ENCODE measurements around the gene ACTL9. TPM values are rescaled to one million over a fixed set of nuclear protein-coding genes. Genes with fewer than 3 reads are reported as not detected.
"Not testable (repeated sequence)": the region's sequence is repeated elsewhere in the genome, so short reads cannot be mapped to it uniquely, and the experiment has no call there.

Gene ACTL9
- total RNA-seq, 4 donors from 2014 or later, result not detected

DNA sequence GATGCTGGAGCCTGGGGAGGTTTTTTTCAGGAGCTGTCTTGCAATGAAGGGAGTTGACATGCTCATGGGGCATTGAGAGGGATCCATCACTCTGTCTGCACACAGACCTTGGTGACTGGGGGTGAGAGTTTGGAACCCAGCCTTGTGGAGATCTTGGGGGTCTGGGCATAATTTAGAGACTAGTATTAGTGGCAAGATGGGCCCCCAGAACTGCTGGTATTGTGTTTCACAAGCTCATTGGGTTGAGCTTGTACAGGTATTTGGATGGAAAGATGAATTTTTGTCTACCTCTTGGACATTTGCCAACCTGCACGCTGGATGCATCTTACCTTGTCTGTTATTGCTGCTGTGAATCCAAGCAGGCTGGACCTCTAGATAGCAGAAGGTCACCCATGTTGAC, 22.7 kb upstream of the ACTL9 start, which contains the start of gene OR2Z1:
Gene OR2Z1, plus strand, starts transcription at position 301 of the 400 bp plus-strand sequence. CDS start 9,395 bp downstream, outside the sequence.
- TF ChIP-seq CTCF (IDR thresholded peaks at IDR 0.05) (no peak), POLR2A (IDR thresholded peaks at IDR 0.05) (no peak)
- H3K4me3 ChIP-seq, result no peak within 1 kb of the TSS
- H3K4me1 ChIP-seq, result no peaks in the 10 kb centered on the region
- H3K9me3 ChIP-seq, result no peaks in the 10 kb centered on the region
- no peak within 1 kb of the TSS for H3K27ac ChIP-seq
- H3K36me3 ChIP-seq, result no peaks in the 10 kb centered on the region
- H3K27me3 ChIP-seq, result no peaks in the 10 kb centered on the region
- no peak for DNase-seq

DNA sequence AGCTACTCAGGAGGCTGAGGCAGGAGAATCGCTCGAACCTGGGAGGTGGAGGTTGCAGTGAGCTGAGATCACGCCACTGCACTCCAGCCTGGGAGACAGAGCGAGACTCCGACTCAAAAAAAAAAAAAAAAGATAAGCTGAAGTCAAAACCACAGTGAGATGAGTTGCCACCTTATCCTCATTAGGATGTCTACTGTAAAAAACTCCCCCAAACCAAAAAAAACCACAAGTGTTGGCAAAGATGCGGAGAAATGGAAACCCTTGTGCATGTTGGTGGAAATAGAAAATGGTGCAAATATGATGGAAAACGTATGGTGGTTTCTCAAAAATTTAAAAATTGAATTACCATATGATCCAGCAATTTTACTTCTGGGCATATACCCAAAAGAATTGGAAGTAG, 11.7 kb upstream of the ACTL9 start:
- not testable (repeated sequence) for H3K27me3 ChIP-seq, H3K9me3 ChIP-seq, H3K4me1 ChIP-seq, H3K4me3 ChIP-seq, DNase-seq, H3K36me3 ChIP-seq, H3K27ac ChIP-seq

- no peak for DNase-seq
- TF ChIP-seq CTCF (IDR thresholded peaks at IDR 0.05), result no peak
Measured at GRCh38 chr19:8705742-8706141, 7.1 kb upstream of the ACTL9 start.

DNA sequence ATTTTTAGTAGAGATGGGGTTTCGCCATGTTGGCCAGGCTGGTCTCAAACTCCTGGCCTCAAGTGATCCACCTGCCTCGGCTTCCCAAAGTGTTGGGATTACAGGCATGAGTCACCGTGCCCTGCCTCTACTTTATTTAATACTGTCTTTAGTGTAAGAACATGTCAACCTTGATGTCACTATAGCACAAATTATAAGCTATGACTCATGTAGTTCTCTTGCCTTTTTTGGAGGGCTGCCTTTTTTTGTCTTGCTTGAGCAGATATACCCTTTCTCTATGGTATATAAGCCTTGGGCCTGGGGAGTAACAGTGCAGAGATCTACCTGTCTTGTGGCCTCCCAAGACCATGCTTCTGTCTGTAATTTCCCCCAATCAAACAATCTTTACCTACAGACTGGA, 6.7 kb upstream of the ACTL9 start:
- not testable (repeated sequence) for H3K9me3 ChIP-seq, H3K27me3 ChIP-seq, H3K4me3 ChIP-seq, H3K36me3 ChIP-seq, DNase-seq, H3K27ac ChIP-seq, H3K4me1 ChIP-seq

More at GRCh38 chr19:8705742-8706141, 7.1 kb upstream of the ACTL9 start:
- no peaks in the 10 kb centered on the region for H3K36me3 ChIP-seq
- no peaks in the 10 kb centered on the region for H3K27me3 ChIP-seq
- H3K27ac ChIP-seq, result no peak overlapping the region
- no peak overlapping the region for H3K4me3 ChIP-seq
- H3K9me3 ChIP-seq, result no peaks in the 10 kb centered on the region
- H3K4me1 ChIP-seq, result no peaks in the 10 kb centered on the region

- no peak overlapping the region for H3K27ac ChIP-seq
Measured at GRCh38 chr19:8703223-8703622, 4.6 kb upstream of the ACTL9 start.

GRCh38 chr19:8702350-8702749, 3.8 kb upstream of the ACTL9 start:
- Histone ChIP-seq H3K4me1 (no peaks in the 10 kb centered on the region), H3K36me3 (no peaks in the 10 kb centered on the region)
- no peak for TF ChIP-seq POLR2A (IDR thresholded peaks at IDR 0.05)
- no peak for TF ChIP-seq CTCF (IDR thresholded peaks at IDR 0.05)

More at GRCh38 chr19:8703223-8703622, 4.6 kb upstream of the ACTL9 start:
- TF ChIP-seq POLR2A (IDR thresholded peaks at IDR 0.05), result no peak
- TF ChIP-seq CTCF (IDR thresholded peaks at IDR 0.05), result no peak
- Histone ChIP-seq H3K4me3 (no peak overlapping the region), H3K9me3 (no peaks in the 10 kb centered on the region), H3K27me3 (no peaks in the 10 kb centered on the region), H3K4me1 (no peaks in the 10 kb centered on the region), H3K36me3 (no peaks in the 10 kb centered on the region)
- DNase-seq, result no peak

DNA sequence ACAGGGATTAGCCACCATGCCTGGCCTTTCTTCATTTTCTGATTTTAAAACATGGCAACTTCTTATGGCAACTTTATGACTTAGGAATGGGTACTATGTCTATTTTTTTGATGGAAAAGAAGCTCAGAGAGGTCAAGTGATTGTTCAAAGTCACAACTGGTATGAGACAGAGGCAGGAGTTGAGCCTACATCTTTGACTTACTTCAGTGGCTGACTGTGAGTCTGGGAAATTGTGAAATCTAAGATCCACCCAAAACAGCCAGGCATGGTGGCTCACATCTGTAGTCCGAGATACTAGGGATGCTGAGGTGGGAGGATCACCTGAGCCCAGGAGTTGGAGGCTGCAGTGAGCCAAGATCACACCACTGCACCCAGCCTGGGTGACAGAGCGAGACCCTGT, 2.4 kb upstream of the ACTL9 start:
- H3K4me1 ChIP-seq, result no peaks in the 10 kb centered on the region
- no peaks in the 10 kb centered on the region for H3K27me3 ChIP-seq

More at GRCh38 chr19:8702350-8702749, 3.8 kb upstream of the ACTL9 start:
- no peaks in the 10 kb centered on the region for H3K27me3 ChIP-seq
- H3K4me3 ChIP-seq, result no peak overlapping the region
- no peaks in the 10 kb centered on the region for H3K9me3 ChIP-seq
- no peak overlapping the region for H3K27ac ChIP-seq
- no peak for DNase-seq

More for the DNA sequence above, 2.4 kb upstream of the ACTL9 start:
- DNase-seq, result no peak
- Histone ChIP-seq H3K36me3 (no peaks in the 10 kb centered on the region), H3K4me3 (no peak overlapping the region), H3K27ac (no peak overlapping the region), H3K9me3 (no peaks in the 10 kb centered on the region)
- no peak for TF ChIP-seq POLR2A (IDR thresholded peaks at IDR 0.05)
- no peak for TF ChIP-seq CTCF (IDR thresholded peaks at IDR 0.05)
